ENCODE results near the gene ADCY2.

GRCh38 chr5:7628248-7628647 lies 232.3 kb downstream of the ADCY2 start:
- TF ChIP-seq POLR2A (IDR thresholded peaks at IDR 0.05) = no peak
- no peak for TF ChIP-seq CTCF (IDR thresholded peaks at IDR 0.05)

Measured in right lobe of liver (tissue), 4 donors.